Cardiac septum (tissue), 1 donor: ENCODE data around the gene MTFR2. TPM values are rescaled to one million over a fixed set of nuclear protein-coding genes. Genes with fewer than 3 reads are reported as not detected.

Experiments
- DNase-seq: peaks from one replicate; pipeline ENCODE4 v3.0.0-alpha.2; 2020; ENCODE audit warnings: low spot score
- intact Hi-C: fragments of 100-400 bp; cut with DNase I; formaldehyde crosslinking; loops from one replicate; pipeline ENCODE4 v1.14.0; 2022
- total RNA-seq: library from RNA; stranded (reverse); fragmentation: NEBNext Ultra II Directional; extraction: Animal tissue kit (Norgen Biotek cat#: 25700); gene quantifications from one replicate; pipeline ENCODE4 v1.2.1, GENCODE V29; 2021
- donor health status: DM: no; HTN: no; CAD: no.

MTFR2 gene
- total RNA-seq, 1 donor from 2014 or later = not detected

DNA sequence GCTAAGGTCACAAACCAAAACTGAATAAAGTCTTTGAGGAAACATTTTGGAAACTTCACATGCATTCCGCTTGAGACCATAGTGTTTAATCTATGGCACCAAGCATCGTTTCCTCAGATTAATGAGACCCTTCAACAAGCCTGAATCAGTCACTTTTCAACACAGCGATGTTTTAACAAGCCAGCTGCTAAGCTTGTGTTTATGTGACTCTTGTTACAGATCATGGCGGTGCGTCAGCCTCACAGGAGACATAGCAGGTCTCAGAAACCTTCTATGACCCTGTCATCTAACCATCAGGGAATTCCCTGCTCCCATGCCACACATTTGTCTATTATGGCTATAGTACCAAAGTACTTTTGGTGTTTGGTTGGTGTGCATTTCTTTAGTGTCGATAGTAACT is 57.2 kb downstream of the MTFR2 start:
- intact Hi-C loops = no loop called here
- DNase-seq = no peak

DNA sequence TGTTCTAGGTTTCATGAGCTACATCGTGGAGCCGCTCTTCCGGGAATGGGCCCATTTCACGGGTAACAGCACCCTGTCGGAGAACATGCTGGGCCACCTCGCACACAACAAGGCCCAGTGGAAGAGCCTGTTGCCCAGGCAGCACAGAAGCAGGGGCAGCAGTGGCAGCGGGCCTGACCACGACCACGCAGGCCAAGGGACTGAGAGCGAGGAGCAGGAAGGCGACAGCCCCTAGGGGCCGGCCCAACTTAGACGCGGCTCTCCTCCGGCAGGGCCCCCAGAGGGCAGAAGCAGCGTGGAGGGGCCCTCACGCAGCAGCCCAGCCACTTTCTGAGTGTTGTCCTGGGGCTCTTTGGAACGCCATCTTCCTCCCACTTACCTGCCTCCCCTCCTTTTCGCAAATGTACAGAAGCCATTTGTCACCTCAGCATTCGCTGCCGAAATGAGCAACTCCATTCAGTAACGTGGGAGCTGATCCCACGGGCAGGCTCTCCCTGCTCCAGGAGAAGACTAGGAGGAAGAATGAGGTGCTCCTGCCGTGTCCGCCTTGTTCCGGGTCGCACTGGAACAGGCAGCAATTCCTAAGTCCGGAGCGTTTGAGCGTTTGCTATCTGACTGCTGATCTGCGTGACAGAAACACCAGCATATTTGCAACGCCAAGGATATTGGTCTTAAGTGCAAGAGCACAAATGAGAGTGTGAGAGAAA is 58.4 kb downstream of the MTFR2 start:
- DNase-seq = no peak
- intact Hi-C loops = no loop called here

DNA sequence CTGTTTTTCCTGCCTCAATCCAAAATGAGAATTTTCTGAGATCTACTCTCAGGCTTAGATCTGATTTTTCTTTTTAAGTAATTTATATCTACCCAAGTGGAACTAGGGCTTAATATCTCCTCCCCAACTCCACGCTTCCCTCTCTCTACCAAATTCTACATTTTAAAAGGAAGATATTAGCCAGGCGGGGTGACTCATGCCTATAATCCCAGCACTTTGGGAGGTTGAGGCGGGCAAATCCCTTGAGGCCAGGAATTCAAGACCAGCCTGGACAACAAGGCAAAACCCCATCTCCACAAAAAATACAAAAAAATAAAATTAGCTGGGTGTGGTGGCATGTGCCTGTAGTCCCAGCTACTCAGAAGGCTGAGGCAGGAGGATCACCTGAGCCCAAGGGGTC is 61.0 kb downstream of the MTFR2 start:
- DNase-seq = no peak
- intact Hi-C loops = no loop called here

- intact Hi-C loops = no loop called here
- no peak for DNase-seq
Observed at GRCh38 chr6:136188486-136188885, 61.6 kb downstream of the MTFR2 start.

DNA sequence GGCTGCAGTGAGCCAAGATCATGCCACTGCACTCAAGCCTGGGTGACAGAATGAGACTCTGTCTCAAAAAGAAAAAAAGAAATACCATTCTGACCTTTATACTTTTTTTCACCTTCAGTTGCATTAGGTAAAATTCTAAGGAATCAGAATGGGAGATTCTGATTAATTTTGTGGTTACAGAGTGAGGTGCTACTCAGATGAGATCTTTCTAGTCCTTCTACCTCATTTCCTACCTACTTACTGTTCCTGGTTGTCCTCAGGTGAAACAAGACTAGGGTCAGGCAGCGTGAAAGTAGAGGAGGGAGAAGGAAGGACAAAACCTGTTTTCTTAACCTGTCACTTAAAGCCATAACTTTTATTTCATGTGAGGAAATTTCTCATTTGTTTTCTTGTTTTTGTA is 63.7 kb downstream of the MTFR2 start:
- DNase-seq = no peak
- intact Hi-C loops = no loop called here

GRCh38 chr6:136184738-136185137 is 65.4 kb downstream of the MTFR2 start:
- intact Hi-C loops = no loop called here
- no peak for DNase-seq

DNA sequence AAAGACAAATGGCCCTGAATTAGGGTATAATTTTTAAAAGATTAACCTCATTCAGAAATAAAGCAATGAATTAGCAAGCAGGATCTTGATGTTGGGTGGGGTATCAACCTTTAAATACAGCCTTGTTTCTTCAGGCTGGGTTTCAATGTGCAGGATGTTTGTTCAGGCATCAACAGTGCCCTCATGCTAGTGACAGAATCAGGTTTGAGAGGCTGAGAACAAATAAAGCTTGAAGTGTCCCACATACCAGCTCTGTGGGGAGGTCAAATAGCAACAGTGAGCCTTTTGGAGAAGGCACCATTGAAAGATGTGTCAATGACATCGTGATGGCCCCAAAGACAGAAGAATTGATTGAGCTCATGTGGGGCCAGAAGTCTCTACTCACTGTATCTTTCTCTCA is 68.2 kb downstream of the MTFR2 start:
- intact Hi-C loops = no loop called here
- DNase-seq = no peak

DNA sequence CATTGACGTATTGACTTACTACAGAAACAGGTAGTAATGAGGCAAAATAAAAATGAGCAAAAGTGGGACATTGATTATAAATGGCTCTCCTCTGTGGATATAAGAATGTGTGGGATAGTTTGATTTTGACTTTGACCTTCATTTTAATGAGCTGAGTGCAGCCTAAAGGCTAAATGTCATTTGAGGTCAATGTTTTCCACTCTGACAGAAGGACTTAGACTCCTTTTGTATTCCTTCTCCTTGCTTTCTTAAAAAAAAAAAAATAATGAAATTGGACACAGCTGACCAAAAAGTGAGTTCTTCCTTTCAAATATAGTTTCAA is 68.6 kb downstream of the MTFR2 start:
- intact Hi-C loops = no loop called here
- DNase-seq = no peak

Other genes with a start within 250 kb of the MTFR2 start
- 81.5 TPM for gene BCLAF1, start 39.5 kb upstream of the MTFR2 start, total RNA-seq